HepG2 (cell line): ENCODE data around the gene POU5F2. TPM values are rescaled to one million over a fixed set of nuclear protein-coding genes. Genes with fewer than 3 reads are reported as not detected.

Source experiments
- ATAC-seq: fragments of 200-7000 bp; cut with Tn5 transposase; 3 replicates; pipeline ENCODE4 v1.9.1; 2020; ENCODE audit warnings: mild to moderate bottlenecking, moderate library complexity
- BruUV-seq: library from RNA; stranded (reverse); fragments of 400-500 nt; replicated peaks from 2 replicates; lab custom pipeline; 2021; lab: Mats Ljungman, UMichigan
- CTCF ChIA-PET: fragments of 300-600 bp; formaldehyde crosslinking; extraction: SDS; loops from one replicate; lab custom pipeline; 2021; ENCODE audit warnings: low total read pairs, inconsistent platforms, low intra/inter-chr PET ratio; lab: Yijun Ruan, JAX
- POLR2A ChIA-PET: fragments of 350-600 bp; sonication (Branson Sonifier 250); formaldehyde crosslinking; loops from one replicate; lab custom pipeline; 2020; ENCODE audit warnings: antibody characterized with exemption, inconsistent platforms; lab: Yijun Ruan, JAX
- DNase-seq: peaks from one replicate; pipeline ENCODE4 v3.0.0-alpha.2; 2015; ENCODE audit warnings: low spot score
- FAIRE-seq: peaks from 3 replicates; lab custom pipeline; 2011; peaks lifted over from hg19 to GRCh38; lab: Jason Lieb, UNC
- H2AFZ ChIP-seq: one replicate; pipeline ENCODE4 v1.6.1; 2011; ENCODE audit warnings: low read length, inconsistent platforms
- H3K27ac ChIP-seq: fragments of 300-600 bp; 3 replicates; pipeline ENCODE4 v1.8.0; 2011; ENCODE audit warnings: mixed run types, mild to moderate bottlenecking, mixed read lengths, low read length, inconsistent platforms; ENCODE audit not compliant: insufficient read depth; ENCODE audit errors: extremely low read length
- H3K27me3 ChIP-seq, 2 experiments: fragments of 200-600 bp in 1 of 2; 2 replicates in 1 of 2; 3 replicates in 1 of 2; pipeline versions ENCODE4 v1.6.0 to v1.8.0; 2011; ENCODE audit warnings: low read length in 2 of 2, mild to moderate bottlenecking in 2 of 2, moderate library complexity in 2 of 2, inconsistent platforms in 1 of 2; ENCODE audit not compliant: insufficient read depth in 2 of 2, control insufficient read depth in 1 of 2
- H3K36me3 ChIP-seq, 2 experiments: fragments of 200-600 bp in 1 of 2; replicated peaks in 1 of 2; 2 replicates in 1 of 2; 3 replicates in 1 of 2; pipeline versions ENCODE4 v1.5.1 to v1.8.0; 2011; ENCODE audit warnings: low read length in 2 of 2, inconsistent platforms in 1 of 2; ENCODE audit not compliant: insufficient read depth in 2 of 2, control insufficient read depth in 1 of 2
- H3K4me1 ChIP-seq: 2 replicates; pipeline ENCODE4 v1.5.1; 2012; ENCODE audit warnings: low read length, inconsistent platforms; ENCODE audit not compliant: insufficient read depth
- H3K4me2 ChIP-seq: 2 replicates; pipeline ENCODE4 v1.6.0; 2011; ENCODE audit warnings: low read depth, low read length, inconsistent platforms
- H3K4me3 ChIP-seq, 3 experiments: fragments of 200-600 bp in 1 of 3; sonication (generic), shearing (Covaris generic) in 1 of 3; replicated peaks in 1 of 3; 2 replicates each; pipeline ENCODE4 v1.5.1; 2011 to 2016; ENCODE audit warnings: low read length in 3 of 3, inconsistent platforms in 2 of 3, low read depth in 2 of 3, mild to moderate bottlenecking in 2 of 3, control low read depth in 1 of 3, mixed read lengths in 1 of 3; ENCODE audit not compliant: insufficient read depth in 1 of 3
- H3K79me2 ChIP-seq: one replicate; pipeline ENCODE4 v1.6.1; 2011; ENCODE audit warnings: low read length, inconsistent platforms; ENCODE audit not compliant: insufficient read depth
- H3K9ac ChIP-seq: 2 replicates; pipeline ENCODE4 v1.6.0; 2011; ENCODE audit warnings: mild to moderate bottlenecking, low read depth, low read length, inconsistent platforms; ENCODE audit not compliant: insufficient read depth
- H3K9me3 ChIP-seq: 2 replicates; pipeline ENCODE4 v1.5.1; 2012; ENCODE audit warnings: mild to moderate bottlenecking, low read length
- H4K20me1 ChIP-seq: 2 replicates; pipeline ENCODE4 v1.6.0; 2011; ENCODE audit warnings: inconsistent platforms, mild to moderate bottlenecking, low read length, moderate library complexity; ENCODE audit not compliant: insufficient read depth
- ADNP ChIP-seq: sonication (generic); formaldehyde crosslinking; IDR thresholded peaks from 2 replicates; pipeline ENCODE4 v1.4.0; 2020; ENCODE audit warnings: missing genetic modification reagents
- CENPT ChIP-seq: sonication (generic); formaldehyde crosslinking; IDR thresholded peaks from 2 replicates; pipeline ENCODE4 v1.8.0; 2022; ENCODE audit warnings: low read depth, mild to moderate bottlenecking, moderate library complexity, missing genetic modification reagents
- EED ChIP-seq: sonication (generic); formaldehyde crosslinking; IDR thresholded peaks from 2 replicates; pipeline ENCODE4 v1.5.0; 2020; ENCODE audit warnings: mild to moderate bottlenecking, missing genetic modification reagents
- FOXA1 ChIP-seq, 2 experiments: fragments of 450-650 bp in 1 of 2; sonication (generic) in 1 of 2; formaldehyde crosslinking in 1 of 2; IDR thresholded peaks; 2 replicates each; pipeline versions ENCODE4 v1.4.0 to v1.6.1; 2016 to 2020; ENCODE audit warnings: missing genetic modification reagents in 1 of 2
- GLI4 ChIP-seq: sonication (generic); formaldehyde crosslinking; IDR thresholded peaks from 2 replicates; pipeline ENCODE4 v1.5.1; 2020; ENCODE audit warnings: missing genetic modification reagents, mild to moderate bottlenecking, moderate library complexity, borderline replicate concordance
- MAFK ChIP-seq, 2 experiments: IDR thresholded peaks in 1 of 2; conservative IDR thresholded peaks in 1 of 2; 2 replicates each; pipeline ENCODE4 v1.6.1; 2011; ENCODE audit warnings: improper control_type of control experiment in 2 of 2, low read length in 2 of 2
- U2AF2 ChIP-seq: fragments of 200-400 bp; formaldehyde crosslinking; IDR thresholded peaks from 2 replicates; pipeline ENCODE4 v1.6.1; 2017; ENCODE audit warnings: low read depth, mild to moderate bottlenecking, low read length
- ZBTB3 ChIP-seq: sonication (generic); formaldehyde crosslinking; IDR thresholded peaks from 2 replicates; pipeline ENCODE4 v1.4.0; 2020; ENCODE audit warnings: low read depth, mild to moderate bottlenecking, moderate library complexity, missing genetic modification reagents, borderline replicate concordance
- ZMYM3 ChIP-seq: sonication (generic); formaldehyde crosslinking; IDR thresholded peaks from 2 replicates; pipeline ENCODE4 v1.5.1; 2020; ENCODE audit warnings: mild to moderate bottlenecking, missing genetic modification reagents
- ZNF543 ChIP-seq: sonication (generic); formaldehyde crosslinking; IDR thresholded peaks from 2 replicates; pipeline ENCODE4 v1.4.0; 2020; ENCODE audit warnings: mild to moderate bottlenecking, missing genetic modification reagents
- ZNF768 ChIP-seq: sonication (generic); formaldehyde crosslinking; IDR thresholded peaks from 2 replicates; pipeline ENCODE4 v1.4.0; 2020; ENCODE audit warnings: missing genetic modification reagents
- ZNF879 ChIP-seq: sonication (generic); formaldehyde crosslinking; IDR thresholded peaks from 2 replicates; pipeline ENCODE4 v1.8.1; 2023; ENCODE audit warnings: missing genetic modification reagents
- WGBS: methylation state at CpG from one replicate; pipeline ENCODE4 v1.1.6; 2017; ENCODE audit warnings: low lambda C conversion rate; 5-methylcytosine and 5-hydroxymethylcytosine counted together
- in situ Hi-C: cut with HindIII; loops from 2 replicates; pipeline ENCODE4 v1.10.0; 2017; ENCODE audit warnings: low pct_unique_long_range_greater_than_20kb; ENCODE audit not compliant: extremely low pct_ligation_motif_present
- intact Hi-C: fragments of 100-400 bp; cut with micrococcal nuclease; formaldehyde crosslinking; loops from one replicate; pipeline ENCODE4 v1.10.0; 2022; ENCODE audit not compliant: unreplicated experiment
- polyA plus RNA-seq, 8 experiments: library from polyadenylated mRNA; depleted of rRNA in 3 of 8; stranded (reverse) in 7 of 8; unstranded in 1 of 8; fragments of >200 nt; fragmentation: Illumina TruSeq in 4 of 8; extraction: Trizol in 4 of 8; gene quantifications; 2 replicates each; pipeline versions ENCODE4 v1.2.1 to v1.2.3, GENCODE V29; 2011 to 2016; ENCODE audit warnings: low read depth in 4 of 8, missing spikeins in 1 of 8, mixed read lengths in 1 of 8; ENCODE audit not compliant: insufficient read depth in 1 of 8
- total RNA-seq, 5 experiments: library from RNA; depleted of rRNA; stranded (reverse); fragments of >200 nt; fragmentation: Illumina TruSeq; extraction: Trizol; gene quantifications; 2 replicates each; pipeline ENCODE4 v1.2.3, GENCODE V29; 2016; ENCODE audit warnings: low read depth in 1 of 5
- TF ChIP-seq, protein P1 (sequence below): sonication (generic); formaldehyde crosslinking; IDR thresholded peaks from 2 replicates; pipeline ENCODE4 v1.4.0; 2020; ENCODE audit warnings: missing genetic modification reagents
- TF ChIP-seq, protein P2 (sequence below): sonication (generic); formaldehyde crosslinking; IDR thresholded peaks from 2 replicates; pipeline ENCODE4 v1.8.1; 2023; ENCODE audit warnings: mild to moderate bottlenecking, missing genetic modification reagents, borderline replicate concordance

POU5F2 gene
- total and polyA plus RNA-seq, 2 of the 13 experiments (the other 11 are each of a cell fraction or from before 2014, with no cell fraction given) = 0.13 to 0.38 TPM

DNA sequence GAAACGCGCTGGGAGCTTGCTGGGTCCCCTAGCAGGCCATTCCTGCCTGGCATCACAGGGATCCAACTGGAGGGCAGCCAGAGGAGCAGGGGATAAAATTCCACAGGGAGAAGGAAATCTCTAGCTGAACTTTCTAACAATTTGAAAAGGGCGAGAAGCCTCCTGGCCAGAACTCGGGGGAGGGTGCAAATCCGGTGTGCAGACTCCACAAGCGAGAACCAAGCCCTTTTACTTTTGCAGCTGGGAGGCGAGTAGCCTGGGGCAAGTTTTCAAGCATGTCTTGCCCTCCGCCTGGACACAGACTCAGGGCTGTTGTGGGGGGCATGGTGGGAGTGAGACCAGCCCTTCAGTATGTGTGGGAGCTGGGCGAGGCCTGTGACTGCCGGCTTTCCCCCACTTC is 14.3 kb upstream of the POU5F2 start:
- intact Hi-C loops (no loop called here), in situ Hi-C loops (no loop called here)
- WGBS = 87% methylated on average over 6 of the region's 10 CpGs
- no peak for ATAC-seq
- no peaks in the 10 kb centered on the region for H3K36me3 ChIP-seq
- H3K4me2 ChIP-seq = no peak overlapping the region
- H3K9ac ChIP-seq = no peak overlapping the region
- no peaks in the 10 kb centered on the region for H4K20me1 ChIP-seq
- no peaks in the 10 kb centered on the region for H3K79me2 ChIP-seq
- no peaks in the 10 kb centered on the region; the same call in 1 of the 2 replicates for H3K9me3 ChIP-seq
- ChIA-PET POLR2A (no interaction called here), CTCF (no interaction called here)
- no peak for DNase-seq
- H2AFZ ChIP-seq = no peak overlapping the region
- no peak for TF ChIP-seq ZNF768 (CRISPR knock-in tag)
- no peak for TF ChIP-seq CENPT (CRISPR knock-in tag)
- TF ChIP-seq, protein P1, sequence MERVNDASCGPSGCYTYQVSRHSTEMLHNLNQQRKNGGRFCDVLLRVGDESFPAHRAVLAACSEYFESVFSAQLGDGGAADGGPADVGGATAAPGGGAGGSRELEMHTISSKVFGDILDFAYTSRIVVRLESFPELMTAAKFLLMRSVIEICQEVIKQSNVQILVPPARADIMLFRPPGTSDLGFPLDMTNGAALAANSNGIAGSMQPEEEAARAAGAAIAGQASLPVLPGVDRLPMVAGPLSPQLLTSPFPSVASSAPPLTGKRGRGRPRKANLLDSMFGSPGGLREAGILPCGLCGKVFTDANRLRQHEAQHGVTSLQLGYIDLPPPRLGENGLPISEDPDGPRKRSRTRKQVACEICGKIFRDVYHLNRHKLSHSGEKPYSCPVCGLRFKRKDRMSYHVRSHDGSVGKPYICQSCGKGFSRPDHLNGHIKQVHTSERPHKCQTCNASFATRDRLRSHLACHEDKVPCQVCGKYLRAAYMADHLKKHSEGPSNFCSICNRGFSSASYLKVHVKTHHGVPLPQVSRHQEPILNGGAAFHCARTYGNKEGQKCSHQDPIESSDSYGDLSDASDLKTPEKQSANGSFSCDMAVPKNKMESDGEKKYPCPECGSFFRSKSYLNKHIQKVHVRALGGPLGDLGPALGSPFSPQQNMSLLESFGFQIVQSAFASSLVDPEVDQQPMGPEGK = no peak
- TF ChIP-seq EED (CRISPR knock-in tag) = no peak
- TF ChIP-seq MAFK (conservative IDR thresholded peaks at IDR 0.05 in 1 of 2, IDR thresholded peaks at IDR 0.05 in 1 of 2; ENCODE audit: low read length in 2 of 2) = no peak
- TF ChIP-seq ZNF543 (CRISPR knock-in tag) = no peak
- no peak for TF ChIP-seq U2AF2
- TF ChIP-seq ZMYM3 (CRISPR knock-in tag) = no peak
- TF ChIP-seq, protein P2, sequence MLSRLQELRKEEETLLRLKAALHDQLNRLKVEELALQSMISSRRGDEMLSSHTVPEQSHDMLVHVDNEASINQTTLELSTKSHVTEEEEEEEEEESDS (CRISPR knock-in tag) = no peak
- TF ChIP-seq ADNP (CRISPR knock-in tag) = no peak
- no peak for TF ChIP-seq GLI4 (CRISPR knock-in tag)
- no peak for TF ChIP-seq FOXA1 (IDR thresholded peaks at IDR 0.05)
- no peak for TF ChIP-seq FOXA1 (CRISPR knock-in tag; IDR thresholded peaks at IDR 0.05)
- TF ChIP-seq ZNF879 (CRISPR knock-in tag) = no peak
- no peak for TF ChIP-seq ZBTB3 (CRISPR knock-in tag)
- H3K27ac ChIP-seq = no peak overlapping the region
- no TSS peak for BruUV-seq
- FAIRE-seq = no peak
- H3K4me1 ChIP-seq = no peaks in the 10 kb centered on the region
- no peaks in the 10 kb centered on the region for H3K27me3 ChIP-seq
- no peak overlapping the region for H3K4me3 ChIP-seq
